GM19099 (cell line): ENCODE measurements around the gene WDR83.

ENCODE experiments used
- POLR2A ChIP-seq: IDR thresholded peaks from 3 replicates; pipeline ENCODE4 v1.6.1; 2011; ENCODE audit warnings: low read depth; ENCODE audit not compliant: insufficient read length; ENCODE audit errors: extremely low read depth

The WDR83 gene

DNA sequence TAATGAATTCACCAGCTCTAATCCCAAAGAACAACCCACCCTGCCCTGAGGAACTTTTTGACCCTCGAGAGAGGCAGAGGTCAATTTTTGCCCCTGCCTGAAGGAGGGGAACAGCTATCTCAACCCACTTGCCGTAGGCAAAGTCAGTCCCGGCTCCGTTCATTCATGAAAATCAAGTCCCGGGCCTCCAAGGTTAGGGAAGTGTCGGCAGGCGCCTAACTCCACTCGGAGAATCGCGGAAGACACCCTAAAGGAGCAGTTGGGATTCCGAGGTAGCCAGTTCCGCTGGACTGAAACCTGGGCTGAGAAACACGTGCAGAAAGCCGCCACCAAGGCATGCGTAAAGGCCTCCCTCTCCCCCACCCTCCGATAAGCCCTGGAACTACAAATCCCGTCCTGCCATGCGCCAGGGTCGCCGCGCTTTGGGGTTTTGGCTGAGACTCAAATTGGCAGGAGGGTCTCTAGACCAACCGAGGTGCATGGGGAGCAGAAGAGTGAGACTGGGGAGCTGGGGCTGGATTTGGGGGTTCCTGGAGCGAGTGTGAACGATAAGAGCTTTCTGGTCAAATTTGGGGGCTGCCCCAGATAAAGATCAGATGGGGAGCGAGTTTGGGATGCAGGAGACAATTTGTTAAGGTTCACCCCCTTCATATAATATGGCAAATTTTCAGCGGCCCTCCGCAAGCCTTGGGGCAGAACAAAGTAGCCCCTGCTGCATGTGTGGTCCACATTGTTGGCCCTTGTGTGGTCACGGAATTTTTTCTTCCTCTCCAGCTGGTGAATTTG lies 57.2 kb downstream of the WDR83 start, which contains the start of gene TNPO2:
Gene TNPO2, minus strand, starts transcription at position 292 of the 786 bp plus-strand sequence. CDS start 2,955 bp downstream, outside the sequence.
- peak; percentile 70 for TF ChIP-seq POLR2A
